Natural killer cell (primary cell): ENCODE measurements around the gene ZNF570. TPM values are rescaled to one million over a fixed set of nuclear protein-coding genes. Genes with fewer than 3 reads are reported as not detected.
A peak's percentile ranks its signal among the peaks of the same experiment; 100 is the strongest.

Experiments
- ATAC-seq, 3 donors: fragments of 150-1000 bp in 2 of 3; fragments of 200-7000 bp in 1 of 3; cut with Tn5 transposase; 1 replicate in 1 of 3; 2 replicates in 2 of 3; pipeline ENCODE4 v1.10.0; 2021; ENCODE audit warnings: mild to moderate bottlenecking in 2 of 3, moderate library complexity in 2 of 3
- DNase-seq, 2 donors: peaks; one replicate each; pipeline versions ENCODE4 v3.0.0 to v3.0.0-alpha.2; 2013 to 2021; ENCODE audit warnings: mixed read lengths in 1 of 2
- H3K27ac ChIP-seq: one replicate; pipeline ENCODE4 v1.5.1; 2013; ENCODE audit warnings: mild to moderate bottlenecking, low read length
- H3K27me3 ChIP-seq: one replicate; pipeline ENCODE4 v1.6.1; 2013; ENCODE audit warnings: low read length; ENCODE audit not compliant: control insufficient read depth, insufficient read depth
- H3K36me3 ChIP-seq: one replicate; pipeline ENCODE4 v1.6.1; 2013; ENCODE audit warnings: low read length; ENCODE audit not compliant: control insufficient read depth, insufficient read depth
- H3K4me1 ChIP-seq: one replicate; pipeline ENCODE4 v1.6.1; 2013; ENCODE audit warnings: low read length; ENCODE audit not compliant: control insufficient read depth, insufficient read depth
- H3K4me3 ChIP-seq: one replicate; pipeline ENCODE4 v1.5.1; 2013; ENCODE audit warnings: low read length
- H3K9me3 ChIP-seq: one replicate; pipeline ENCODE4 v1.6.1; 2013; ENCODE audit warnings: low read length; ENCODE audit not compliant: control insufficient read depth, insufficient read depth
- H3K27ac Mint-ChIP-seq, 2 donors: one replicate each; pipeline ENCODE4 v1.8.0; 2022; ENCODE audit warnings: mild to moderate bottlenecking in 2 of 2, mixed read lengths in 2 of 2, moderate library complexity in 1 of 2
- H3K27me3 Mint-ChIP-seq, 2 donors: one replicate each; pipeline ENCODE4 v1.8.0; 2022; ENCODE audit warnings: low read depth in 2 of 2, mixed read lengths in 2 of 2
- H3K36me3 Mint-ChIP-seq: one replicate; pipeline ENCODE4 v1.8.0; 2022; ENCODE audit warnings: mixed read lengths
- H3K4me1 Mint-ChIP-seq, 2 donors: one replicate each; pipeline ENCODE4 v1.8.0; 2022; ENCODE audit warnings: mixed read lengths in 2 of 2
- H3K4me3 Mint-ChIP-seq: one replicate; pipeline ENCODE4 v1.8.0; 2022; ENCODE audit warnings: mild to moderate bottlenecking, moderate library complexity, mixed read lengths
- H3K9me3 Mint-ChIP-seq, 2 donors: one replicate each; pipeline ENCODE4 v1.8.0; 2022; ENCODE audit warnings: mixed read lengths in 2 of 2
- WGBS: methylation state at CpG from one replicate; pipeline ENCODE4 v1.1.7; 2013; ENCODE audit warnings: missing lambda C conversion rate; ENCODE audit not compliant: insufficient coverage; 5-methylcytosine and 5-hydroxymethylcytosine counted together
- intact Hi-C: fragments of 100-400 bp; cut with micrococcal nuclease; formaldehyde crosslinking; loops from one replicate; pipeline ENCODE4 v1.14.2; 2022
- total RNA-seq, 4 donors: library from RNA; stranded (reverse); fragments of 120-200 nt in 1 of 4; gene quantifications; one replicate each; pipeline versions ENCODE4 v1.2.3 to v1.2.4, GENCODE V29; 2013 to 2022
- TF ChIP-seq, protein P1 (sequence below): fragments of 200-600 bp; IDR thresholded peaks from one replicate; pipeline ENCODE4 v1.8.0; 2022; ENCODE audit warnings: antibody characterized with exemption

The ZNF570 gene
- total RNA-seq, 3 donors from 2014 or later (not counting 1 experiment from before 2014, with no cell fraction given), result 12.6 to 19.6 (median 17.6) TPM

DNA sequence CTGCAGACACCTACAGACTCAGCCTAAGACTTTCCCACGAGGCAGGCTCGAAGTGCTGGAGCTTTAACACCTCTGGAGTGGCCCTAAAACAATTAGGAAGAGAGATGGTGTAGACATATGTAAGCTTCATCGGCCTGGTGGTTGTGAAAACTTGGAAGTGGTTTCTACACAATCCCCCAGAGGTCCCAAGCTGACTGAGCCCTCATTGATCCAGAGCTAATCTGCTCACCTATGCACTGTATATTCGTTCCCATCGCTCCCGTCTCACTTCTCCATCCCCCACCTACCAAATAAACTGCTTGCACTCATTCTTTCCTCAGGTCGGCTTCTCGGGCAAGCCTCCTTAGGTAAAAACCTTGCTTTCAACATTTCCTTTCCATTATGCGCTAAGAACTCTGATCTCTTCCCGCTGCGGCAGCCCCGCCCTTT is 36.8 kb downstream of the ZNF570 start:
- no peak for DNase-seq
- H3K9me3 Mint-ChIP-seq, result no peaks in the 10 kb centered on the region
- intact Hi-C loops, result loop anchor here (1.0 to 2.0 kb wide), 3 partner anchors 37 to 296 kb away; partner anchors contain the start of genes ZNF540, ZNF570, ZNF571 and ZNF585B

DNA sequence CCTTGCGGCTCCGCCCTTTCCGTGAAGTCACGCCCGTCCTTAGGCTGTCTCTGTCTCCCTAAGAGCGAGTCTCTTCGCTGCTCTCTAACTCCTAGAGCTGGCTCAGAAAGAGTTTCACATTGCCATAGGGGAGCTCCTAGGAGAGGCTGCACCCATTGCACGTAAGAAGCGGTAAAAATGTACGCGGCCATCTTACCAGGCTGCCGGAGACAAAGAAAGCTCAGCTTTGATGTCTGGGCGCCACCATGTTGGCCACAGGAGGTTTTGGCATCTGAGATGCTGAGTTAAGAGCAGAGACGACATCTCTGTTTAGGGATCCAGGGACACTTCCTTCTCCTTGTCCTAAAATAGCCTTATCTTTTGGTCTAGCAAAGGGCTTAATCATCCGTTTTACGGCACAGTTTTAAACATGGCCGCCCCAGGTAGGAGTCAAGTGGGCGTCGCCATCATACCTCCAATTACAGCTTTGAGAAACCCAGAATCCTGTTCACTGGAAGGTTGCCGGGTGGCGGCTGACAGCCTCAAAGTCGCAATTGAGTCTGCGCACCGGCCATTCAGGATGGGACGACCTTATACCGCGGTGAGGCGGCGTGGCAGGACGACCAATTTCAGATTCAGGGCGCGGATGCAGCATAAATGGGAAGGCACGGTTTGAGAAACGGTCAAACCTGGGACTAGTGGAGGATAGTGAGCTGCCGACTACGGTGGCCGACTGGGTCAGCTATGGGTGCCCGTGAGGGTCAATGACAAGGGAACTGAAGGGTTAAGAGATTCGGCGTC is 37.4 kb downstream of the ZNF570 start, which contains the start of gene ZNF793:
Gene ZNF793, plus strand, starts transcription at position 553 of the 780 bp plus-strand sequence. CDS start 16,501 bp downstream, outside the sequence.
- H3K4me3 ChIP-seq, result peak within 1 kb of the TSS; percentile 82
- ATAC-seq, result peak; percentile 86 to 90 (median 87)
- peaks cover 14% of the 10 kb centered on the region for H3K4me1 ChIP-seq
- TF ChIP-seq, protein P1, sequence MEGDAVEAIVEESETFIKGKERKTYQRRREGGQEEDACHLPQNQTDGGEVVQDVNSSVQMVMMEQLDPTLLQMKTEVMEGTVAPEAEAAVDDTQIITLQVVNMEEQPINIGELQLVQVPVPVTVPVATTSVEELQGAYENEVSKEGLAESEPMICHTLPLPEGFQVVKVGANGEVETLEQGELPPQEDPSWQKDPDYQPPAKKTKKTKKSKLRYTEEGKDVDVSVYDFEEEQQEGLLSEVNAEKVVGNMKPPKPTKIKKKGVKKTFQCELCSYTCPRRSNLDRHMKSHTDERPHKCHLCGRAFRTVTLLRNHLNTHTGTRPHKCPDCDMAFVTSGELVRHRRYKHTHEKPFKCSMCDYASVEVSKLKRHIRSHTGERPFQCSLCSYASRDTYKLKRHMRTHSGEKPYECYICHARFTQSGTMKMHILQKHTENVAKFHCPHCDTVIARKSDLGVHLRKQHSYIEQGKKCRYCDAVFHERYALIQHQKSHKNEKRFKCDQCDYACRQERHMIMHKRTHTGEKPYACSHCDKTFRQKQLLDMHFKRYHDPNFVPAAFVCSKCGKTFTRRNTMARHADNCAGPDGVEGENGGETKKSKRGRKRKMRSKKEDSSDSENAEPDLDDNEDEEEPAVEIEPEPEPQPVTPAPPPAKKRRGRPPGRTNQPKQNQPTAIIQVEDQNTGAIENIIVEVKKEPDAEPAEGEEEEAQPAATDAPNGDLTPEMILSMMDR, result no peak
- 3% methylated on average over 40 of the region's 40 CpGs for WGBS
- intact Hi-C loops, result loop anchor here (1.0 to 2.0 kb wide), 3 partner anchors 37 to 296 kb away; partner anchors contain the start of genes ZNF540, ZNF570, ZNF571 and ZNF585B
- no peak within 1 kb of the TSS for H3K27ac Mint-ChIP-seq
- H3K4me3 Mint-ChIP-seq, result no peak within 1 kb of the TSS
- DNase-seq, result peak; percentile 72 to 87
- no peaks in the 10 kb centered on the region for H3K4me1 Mint-ChIP-seq
- H3K27me3 Mint-ChIP-seq, result no peaks in the 10 kb centered on the region
- H3K9me3 Mint-ChIP-seq, result no peaks in the 10 kb centered on the region
- H3K9me3 ChIP-seq, result peaks cover 15% of the 10 kb centered on the region
- H3K36me3 Mint-ChIP-seq, result peaks cover 7% of the 10 kb centered on the region
- H3K27me3 ChIP-seq, result no peaks in the 10 kb centered on the region
- peak within 1 kb of the TSS; percentile 98 for H3K27ac ChIP-seq
- H3K36me3 ChIP-seq, result no peaks in the 10 kb centered on the region

More for the DNA sequence above, 36.8 kb downstream of the ZNF570 start:
- WGBS, result 7% methylated on average over 12 of the region's 12 CpGs
- Mint-ChIP-seq H3K27ac (no peak overlapping the region), H3K36me3 (peaks cover 7% of the 10 kb centered on the region), H3K27me3 (no peaks in the 10 kb centered on the region), H3K4me3 (no peak overlapping the region), H3K4me1 (no peaks in the 10 kb centered on the region)
- peak in 1 of 3 donors; percentile 6 for ATAC-seq
- Histone ChIP-seq H3K4me1 (peaks cover 14% of the 10 kb centered on the region), H3K27me3 (no peaks in the 10 kb centered on the region), H3K4me3 (peak overlapping the region; percentile 82), H3K9me3 (peaks cover 15% of the 10 kb centered on the region), H3K27ac (peak overlapping the region; percentile 98), H3K36me3 (no peaks in the 10 kb centered on the region)
- TF ChIP-seq, protein P1, result no peak

DNA sequence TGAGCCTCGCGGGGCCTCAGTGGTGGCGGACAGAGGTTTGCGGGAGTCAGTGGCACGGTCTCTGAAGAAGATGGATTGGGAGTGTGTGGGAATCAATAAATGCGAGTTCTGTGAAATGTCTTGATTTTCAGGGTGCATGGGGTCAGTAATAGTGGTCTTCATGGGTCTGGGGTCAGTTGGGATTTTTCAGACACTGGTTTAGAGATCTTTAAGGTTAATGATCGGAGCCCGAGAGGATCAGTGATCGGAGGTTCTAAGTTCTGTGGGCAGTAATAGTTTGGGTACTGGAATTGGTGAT is 38.0 kb downstream of the ZNF570 start:
- Histone ChIP-seq H3K4me1 (peaks cover 14% of the 10 kb centered on the region), H3K9me3 (peaks cover 17% of the 10 kb centered on the region), H3K4me3 (peak overlapping the region; percentile 82), H3K36me3 (peaks cover 2% of the 10 kb centered on the region), H3K27ac (peak overlapping the region; percentile 98), H3K27me3 (no peaks in the 10 kb centered on the region)
- ATAC-seq (no peak), DNase-seq (no peak)
- Mint-ChIP-seq H3K9me3 (no peaks in the 10 kb centered on the region), H3K4me1 (no peaks in the 10 kb centered on the region), H3K36me3 (peaks cover 7% of the 10 kb centered on the region), H3K27me3 (no peaks in the 10 kb centered on the region), H3K4me3 (no peak overlapping the region), H3K27ac (no peak overlapping the region)
- intact Hi-C loops, result loop anchor here (2.0 kb wide), 1 partner anchor 88 kb away; the partner anchor contains the start of genes ZNF540 and ZNF571
- TF ChIP-seq, protein P1, result no peak
- WGBS, result 3% methylated on average over 9 of the region's 9 CpGs
